Embryonic facial prominence (tissue), 1 donor: ENCODE measurements around the gene ERN1.

Experiments used
- DNase-seq: peaks from one replicate; pipeline ENCODE4 v3.0.0-alpha.2; 2016; ENCODE audit errors: extremely low spot score

ERN1 gene

DNA sequence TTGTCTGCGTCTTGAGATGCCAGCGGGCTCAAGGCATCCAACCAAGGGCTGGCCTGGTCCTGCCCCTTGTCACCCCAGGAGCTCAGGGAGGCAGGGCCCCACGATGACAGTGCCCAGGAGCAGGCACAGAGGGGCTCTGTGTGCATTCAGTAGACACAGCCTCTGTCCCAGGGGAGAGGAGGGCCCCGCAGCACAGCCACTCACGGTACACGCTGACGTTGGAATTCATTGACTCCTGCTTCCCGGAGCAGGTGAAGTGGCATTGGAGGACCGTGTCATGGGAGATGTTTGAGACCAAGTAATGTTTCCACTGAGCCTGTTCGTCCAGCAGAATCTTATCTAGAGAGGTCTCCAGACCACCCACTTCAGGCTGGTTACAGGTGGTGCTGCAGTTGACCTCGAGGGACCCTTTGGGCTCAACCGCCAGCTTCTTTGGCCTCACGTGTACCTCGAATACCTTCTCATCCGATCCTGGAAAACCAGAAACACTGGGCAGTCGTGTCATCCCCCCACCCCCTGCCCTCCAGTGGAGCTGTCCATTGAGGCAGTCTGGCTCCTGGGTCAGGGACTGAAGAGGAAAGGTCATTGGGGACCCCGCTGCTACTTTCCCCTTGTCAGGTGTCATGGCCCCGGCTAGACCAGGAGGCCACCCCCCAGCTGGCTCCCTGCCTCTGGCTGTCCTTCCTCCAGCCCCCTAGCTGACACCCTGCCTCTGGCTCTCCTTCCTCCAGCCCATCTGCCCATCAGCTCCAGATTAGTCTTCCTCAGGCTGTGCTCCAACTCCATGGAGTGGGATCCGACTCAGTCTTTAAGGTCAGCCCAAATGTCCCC, 124.8 kb downstream of the ERN1 start:
- no peak for DNase-seq

DNA sequence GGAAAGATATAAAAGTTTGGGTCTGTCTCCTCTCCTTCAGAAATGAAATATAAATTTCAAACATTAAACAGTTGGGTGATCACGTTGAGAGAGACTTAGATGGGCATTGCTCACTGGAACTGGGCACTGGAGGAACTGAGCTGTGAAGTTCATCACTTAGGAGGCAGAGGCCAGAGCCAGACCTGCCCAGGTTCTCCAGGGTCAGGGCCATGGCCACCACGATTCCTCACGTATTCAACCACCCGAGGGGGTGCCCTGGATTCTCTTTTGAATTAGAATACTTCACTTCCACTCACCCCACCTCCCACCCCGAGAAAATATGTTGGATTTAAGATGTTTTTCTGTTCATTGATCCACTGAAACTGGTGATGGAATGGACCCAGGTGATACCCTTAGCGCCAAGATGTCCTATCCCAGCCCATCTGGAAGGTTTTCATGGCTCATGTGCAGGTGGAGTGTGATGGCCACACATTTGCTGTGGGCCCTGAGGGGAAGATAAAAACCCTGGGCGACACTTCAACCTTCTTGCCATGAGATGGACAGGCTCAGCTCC, 125.7 kb downstream of the ERN1 start:
- DNase-seq = no peak

DNA sequence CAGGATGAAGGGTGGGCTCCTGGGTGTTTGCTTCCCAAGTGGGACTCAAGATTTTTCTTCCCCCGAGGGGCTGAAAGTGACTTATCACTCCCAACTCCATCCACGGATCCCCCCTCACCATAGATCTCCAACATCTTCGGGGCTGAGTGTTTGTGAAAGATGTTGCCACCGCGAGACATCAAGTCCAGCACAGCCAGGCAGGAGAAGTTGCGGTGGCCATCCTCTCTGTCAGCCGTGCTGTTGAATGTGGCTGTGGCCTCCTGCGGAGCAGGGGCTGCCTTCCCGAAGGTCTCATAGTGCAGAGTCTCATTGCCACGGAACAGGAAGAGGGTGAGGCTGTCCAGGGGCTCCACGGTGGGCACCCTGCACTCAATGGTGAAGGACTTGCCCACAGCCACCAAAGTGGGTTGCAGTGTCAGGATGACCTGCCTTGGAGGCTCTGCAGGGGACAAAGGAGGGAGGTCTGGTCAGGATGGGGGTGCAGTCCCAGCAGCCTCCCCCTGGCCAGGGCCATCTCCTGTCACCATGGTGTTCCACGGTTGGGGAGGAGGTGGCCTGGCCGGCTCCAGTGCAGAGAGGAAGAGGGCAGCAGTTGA, 126.3 kb downstream of the ERN1 start:
- no peak for DNase-seq

DNA sequence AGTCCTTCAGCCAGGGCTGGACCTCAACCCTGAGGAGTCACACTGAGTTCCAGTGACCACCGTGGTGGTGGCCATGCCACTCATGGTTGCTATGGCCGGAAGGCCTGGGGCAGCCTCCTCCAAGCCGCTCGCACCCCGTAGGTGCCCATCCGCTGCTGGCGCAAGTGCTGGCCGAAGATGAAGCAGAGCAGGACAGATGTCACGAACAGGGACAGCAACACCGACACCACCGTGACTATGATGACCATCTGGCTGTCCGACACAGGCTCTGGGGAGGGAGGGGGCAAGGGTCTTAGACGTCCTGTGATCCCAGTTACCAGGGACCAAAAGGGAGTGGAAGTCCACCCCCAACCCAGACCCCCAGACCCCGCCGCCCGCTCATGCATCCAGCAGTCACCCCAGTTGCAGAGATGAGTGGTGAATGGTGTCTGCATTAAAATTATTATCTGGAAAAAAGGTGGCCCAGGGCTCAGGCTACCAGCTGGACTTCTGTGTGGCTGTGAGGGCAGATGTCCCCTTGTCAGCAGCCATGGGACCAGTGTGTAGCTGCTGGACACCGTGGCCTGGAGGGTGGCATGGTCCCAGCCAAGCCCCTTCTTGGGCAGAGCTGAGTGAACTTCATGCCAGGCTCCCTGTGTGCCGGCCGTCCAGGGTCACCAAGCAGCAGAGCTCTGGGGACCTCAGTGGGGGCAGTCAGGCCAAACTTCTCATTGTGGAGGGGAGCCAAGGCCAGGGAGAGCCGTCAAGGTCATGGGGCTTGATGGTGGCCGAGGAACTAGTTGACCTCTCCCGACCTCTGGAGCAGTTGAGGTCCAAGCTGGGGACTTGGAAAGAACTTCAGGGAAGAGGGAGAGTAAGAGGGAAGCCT, 127.1 kb downstream of the ERN1 start:
- no peak for DNase-seq

DNA sequence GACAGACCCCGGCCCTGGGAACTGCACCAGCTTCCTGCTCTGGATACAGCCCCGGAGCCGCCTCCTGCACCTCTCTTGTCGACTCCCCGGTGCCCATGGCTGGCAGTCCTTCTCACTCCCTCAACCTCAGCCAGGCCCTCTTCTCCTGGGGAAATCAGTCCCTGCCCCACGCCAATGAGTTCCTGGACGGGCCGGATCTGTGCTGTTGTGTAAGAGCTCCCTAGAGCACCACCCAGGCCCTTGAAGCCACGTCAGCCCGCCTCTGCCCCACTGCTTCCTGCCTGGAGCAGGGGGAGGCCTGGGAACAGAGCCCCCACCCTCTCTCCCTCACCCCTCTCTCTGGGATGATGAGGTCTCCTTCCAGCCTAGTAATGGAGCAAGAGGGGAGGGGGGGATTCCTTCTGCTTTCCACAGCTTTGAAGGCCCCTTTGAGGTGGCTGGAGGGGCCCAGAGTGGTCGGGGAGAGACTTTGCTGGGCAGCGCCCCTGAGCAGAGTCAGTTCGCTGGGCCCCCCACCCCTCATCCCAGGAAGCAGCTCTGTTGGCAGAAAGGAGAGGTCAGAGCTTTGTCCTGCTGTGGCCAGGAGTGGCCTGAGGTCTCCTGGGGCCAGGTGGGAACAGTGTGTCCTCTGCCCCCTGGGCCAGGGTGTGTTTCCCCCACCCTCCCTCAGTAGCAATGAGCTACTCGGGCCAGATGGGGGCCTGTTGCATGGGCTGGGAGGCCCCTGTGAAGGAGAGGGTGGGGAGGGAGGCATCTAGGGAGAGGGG, 128.0 kb downstream of the ERN1 start:
- no peak for DNase-seq

DNA sequence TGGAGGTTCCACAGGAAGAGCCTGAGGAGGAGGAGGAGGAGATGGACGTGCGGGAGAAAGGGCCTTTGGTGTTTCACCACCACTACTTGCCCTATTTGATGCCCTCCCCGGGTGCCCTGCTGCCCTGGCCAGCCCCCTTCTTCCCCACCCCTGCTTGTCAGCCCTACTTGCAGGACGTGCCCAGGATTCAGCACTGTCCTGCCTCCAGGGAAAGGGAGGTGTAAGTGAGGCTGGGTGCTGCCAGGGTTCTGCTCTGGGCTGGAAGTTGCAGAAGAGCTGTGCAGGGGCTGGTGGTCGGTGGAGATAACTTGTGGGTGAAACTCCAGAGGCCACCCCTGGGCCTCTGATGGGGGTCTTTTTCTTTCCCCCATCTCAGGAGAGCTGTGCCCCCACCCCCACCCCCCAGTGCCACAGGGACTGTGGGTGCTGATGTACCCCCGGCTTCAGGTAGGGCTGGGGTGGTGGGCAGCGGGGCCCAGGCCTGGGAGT, 128.8 kb downstream of the ERN1 start:
- DNase-seq = no peak

DNA sequence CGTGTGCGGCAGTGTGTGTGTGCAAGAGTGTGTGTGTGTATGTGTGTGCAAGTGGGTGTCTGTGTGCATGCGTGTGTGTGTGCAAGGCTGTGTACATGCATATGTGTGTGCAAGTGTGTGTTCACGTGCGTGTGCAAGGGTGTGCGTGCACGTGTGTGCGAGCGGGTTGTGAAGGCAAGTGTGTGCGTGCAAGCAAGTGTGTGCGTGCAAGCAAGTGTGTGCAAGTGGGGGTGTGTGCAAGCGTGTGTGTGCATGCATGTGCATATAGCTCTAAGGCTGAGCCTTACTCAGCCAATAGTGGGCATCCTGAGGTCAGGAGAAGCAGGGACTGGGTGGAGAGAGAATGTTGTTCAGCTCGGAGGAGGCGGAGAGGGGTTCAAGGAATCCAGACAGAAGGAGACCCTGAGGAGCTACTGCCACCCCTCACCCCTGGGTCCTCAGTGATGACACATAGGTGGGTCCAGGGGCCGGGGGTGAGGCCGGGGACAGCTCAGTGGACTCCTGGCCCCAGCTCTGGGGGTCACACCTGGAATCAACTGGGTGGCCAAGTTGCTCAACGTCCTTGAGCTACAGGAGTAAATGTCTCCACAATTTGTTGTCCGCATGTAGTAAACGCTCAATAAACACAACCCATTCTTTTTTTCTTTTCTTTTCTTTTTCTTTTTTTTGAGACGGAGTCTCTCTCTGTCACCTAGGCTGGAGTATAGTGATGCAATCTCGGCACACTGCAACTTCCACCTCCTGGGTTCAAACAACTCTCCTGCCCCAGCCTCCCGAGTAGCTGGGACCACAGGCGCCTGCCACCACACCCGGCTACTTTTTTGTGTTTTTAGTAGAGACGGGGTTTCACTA, 130.0 kb downstream of the ERN1 start:
- no peak for DNase-seq

DNA sequence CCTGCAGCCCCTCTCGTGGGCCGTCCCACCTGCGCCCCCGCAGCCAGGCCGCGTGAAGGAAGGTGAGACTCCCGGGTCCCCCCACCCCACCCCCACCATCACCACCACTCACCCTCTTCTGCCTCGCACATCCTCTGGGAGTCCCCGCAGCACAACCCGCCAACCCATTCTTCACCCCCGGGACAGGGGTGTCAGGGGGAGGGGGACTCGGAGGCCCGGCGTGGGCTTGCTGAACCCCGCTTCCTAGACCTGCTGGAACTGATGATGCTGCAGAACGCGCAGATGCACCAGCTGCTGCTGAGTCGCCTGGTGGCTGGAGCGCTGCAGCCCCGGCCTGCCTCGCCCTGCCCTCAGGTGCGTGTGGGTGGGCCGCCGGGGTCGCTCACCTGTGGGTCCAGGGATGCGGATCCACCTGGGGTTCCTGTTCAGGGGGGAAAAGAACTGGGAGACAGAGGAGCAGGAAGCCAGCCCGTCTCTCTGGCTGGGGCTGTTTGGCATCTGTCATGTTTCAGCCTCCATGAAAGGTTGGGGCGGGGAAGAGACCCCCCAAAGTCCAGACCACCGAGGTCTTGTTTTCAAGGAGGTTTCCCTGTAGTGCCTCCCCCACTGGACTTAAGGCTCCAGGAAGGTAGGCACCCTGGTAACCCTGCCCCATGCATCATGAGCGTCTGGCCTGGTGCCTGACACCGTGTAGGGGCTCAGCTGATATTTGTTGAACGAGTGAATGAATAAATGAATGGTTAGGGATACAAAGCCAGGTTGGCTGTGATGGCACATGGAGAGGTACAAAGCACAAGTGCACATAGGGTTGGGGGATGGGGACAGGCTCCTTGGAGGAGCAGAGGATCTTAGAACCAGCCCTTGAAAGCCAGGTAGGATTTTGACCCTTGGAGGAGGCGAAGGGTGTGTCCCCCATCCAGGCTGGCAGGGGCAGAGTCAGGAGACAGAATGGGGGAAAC, 130.9 kb downstream of the ERN1 start:
- no peak for DNase-seq

DNA sequence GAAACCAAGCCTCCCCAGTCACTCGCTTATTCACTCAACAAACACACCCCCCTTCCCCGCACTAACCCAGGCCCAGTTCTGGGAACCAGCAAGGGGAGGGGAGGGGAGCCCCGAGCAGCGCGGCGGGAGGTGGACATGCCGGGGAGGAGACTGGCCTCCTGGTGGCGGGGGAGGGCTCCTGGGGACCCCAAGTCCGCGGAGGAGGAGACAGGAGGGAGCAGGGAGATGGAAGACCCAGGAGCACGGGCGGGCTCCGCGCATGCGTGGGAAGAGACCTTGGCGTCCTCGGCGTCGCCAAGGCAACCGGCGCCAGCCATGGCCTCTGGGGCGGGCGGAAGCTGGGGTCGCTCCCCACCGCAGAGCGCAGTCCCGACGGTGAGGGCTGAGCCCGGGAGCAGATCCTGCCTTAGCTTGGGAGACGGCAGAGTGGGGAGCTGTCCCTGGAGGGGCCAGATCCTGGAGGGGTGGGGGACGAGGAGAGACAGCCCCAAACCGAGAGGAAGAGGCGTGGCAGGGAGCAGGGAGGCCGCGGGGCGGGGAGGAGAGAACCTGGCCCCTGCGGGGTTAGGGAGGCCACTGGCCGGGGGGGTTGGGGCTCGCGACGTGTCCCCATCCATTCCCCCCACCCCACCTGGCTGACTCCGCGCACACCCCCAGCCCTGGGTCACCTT, 131.8 kb downstream of the ERN1 start, which contains the start of gene PRR29:
Gene PRR29, plus strand, starts transcription at position 302 of the 671 bp plus-strand sequence. Its CDS starts 14 bp downstream, at position 316.
- DNase-seq = peak; percentile 59

DNA sequence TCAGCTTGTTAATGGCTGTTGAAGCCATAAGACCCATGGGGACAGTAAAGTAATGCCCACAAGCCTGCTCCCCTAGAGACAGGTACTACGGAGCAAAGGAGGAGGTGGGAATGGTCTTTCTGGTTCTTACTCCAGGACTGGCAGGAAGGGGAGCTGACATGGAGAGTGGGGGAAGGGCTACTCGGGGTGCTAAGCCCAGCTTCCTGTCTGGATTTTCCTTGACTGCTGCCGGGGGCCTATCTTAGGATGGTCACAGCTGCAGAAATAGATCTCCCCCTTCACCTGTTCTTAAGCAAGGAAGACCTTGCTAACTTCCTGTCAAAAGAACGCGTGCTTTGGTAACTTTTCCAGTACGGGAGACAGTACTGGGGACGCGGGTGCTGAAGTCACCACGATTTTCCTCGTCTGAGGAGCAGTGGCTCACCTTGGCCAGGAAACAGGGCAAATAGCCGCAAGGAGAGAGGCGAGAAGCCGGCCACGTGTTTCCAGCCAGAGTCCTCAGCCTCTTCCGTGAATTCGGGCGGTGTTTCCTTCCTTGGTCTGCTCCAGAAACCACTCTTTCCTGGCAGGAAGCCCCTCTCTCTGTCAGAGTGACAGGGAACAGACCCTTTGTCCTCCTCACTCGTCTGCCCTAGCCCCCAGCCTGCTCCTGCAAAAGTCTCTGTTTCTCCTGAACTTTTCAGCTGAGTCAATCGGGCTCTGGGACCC, 132.4 kb downstream of the ERN1 start:
- DNase-seq = no peak

DNA sequence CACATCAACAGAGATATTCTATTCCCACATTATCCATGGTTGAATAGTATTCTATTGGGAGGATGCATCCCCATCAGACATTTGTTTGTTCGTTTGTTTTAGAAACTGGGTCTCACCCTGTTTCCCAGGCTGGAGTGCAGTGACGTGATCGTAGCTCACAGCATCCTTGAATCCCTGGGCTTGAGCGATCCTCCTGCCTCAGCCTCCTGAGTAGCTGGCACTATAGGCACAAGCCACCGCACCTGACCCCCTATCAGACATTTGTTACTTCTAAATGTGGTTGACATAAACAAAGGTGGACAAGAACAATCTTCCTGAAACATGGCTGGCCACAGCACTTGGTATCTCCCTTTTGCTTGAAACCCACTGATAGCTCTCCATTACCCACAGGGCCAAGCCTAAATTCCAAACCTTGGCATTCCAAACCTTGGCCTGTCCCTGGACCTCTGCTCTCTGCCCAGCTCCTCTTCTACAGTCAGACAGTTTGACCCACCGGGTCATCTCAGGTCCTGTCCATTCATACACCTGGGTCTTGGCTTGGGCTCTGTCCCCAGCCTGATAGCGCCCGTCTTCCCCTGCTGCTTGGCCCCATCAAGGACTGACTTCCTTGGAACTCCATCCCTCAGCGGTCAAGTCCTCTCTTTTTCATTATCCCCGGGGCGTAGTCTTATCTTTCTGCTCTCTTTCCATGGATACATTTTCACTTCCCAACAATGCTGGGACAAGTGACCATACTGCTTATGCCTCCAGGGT, 133.3 kb downstream of the ERN1 start:
- DNase-seq = no peak

DNA sequence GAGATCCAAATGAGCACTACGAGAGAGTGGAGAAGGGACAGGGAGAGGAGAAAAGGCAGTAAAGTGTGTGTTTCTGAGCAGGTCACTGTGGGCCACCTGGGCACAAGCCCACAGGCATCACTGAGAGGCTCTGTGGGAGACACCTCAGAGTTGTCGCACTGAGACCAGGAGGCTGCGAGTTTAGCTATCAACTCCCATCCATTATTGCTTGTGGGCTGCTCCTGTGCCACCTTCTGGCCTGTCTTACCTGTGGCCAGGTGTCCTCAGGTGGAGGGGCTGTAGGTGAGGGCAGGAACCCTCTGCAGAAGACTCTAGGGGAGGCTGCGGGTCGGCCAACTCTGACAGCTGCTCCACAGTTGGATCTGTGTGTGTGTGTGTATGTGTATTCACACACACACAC, 134.3 kb downstream of the ERN1 start:
- no peak for DNase-seq

DNA sequence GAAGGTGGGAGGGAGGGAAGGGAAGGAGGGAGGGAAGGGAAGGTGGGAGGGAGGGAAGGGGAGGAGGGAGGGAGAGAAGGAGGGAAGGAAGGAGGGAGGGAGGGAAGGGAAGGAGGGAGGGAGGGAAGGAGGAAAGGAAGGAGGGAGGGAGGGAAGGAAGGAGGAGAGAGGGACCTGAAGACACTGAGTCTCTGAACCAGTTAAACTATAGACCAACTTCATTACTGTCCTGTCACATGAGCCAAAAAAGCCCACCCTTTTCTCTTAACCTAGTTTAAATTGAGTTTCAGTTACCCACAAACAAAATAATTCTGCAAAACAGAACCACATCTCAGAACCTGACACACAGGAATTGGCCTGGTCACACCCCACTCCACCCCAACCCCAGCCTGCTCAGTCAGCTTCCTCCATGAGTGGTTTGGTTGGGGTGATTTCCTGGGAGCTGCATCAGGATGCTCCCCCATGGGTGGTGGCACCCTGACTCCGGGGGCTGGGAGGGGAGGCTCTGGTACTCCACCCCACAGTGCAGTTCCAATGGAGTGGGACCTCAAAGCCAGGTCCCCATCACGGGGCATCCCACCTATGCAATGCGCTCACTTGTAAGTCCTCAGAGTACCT, 136.5 kb downstream of the ERN1 start:
- DNase-seq = no peak

DNA sequence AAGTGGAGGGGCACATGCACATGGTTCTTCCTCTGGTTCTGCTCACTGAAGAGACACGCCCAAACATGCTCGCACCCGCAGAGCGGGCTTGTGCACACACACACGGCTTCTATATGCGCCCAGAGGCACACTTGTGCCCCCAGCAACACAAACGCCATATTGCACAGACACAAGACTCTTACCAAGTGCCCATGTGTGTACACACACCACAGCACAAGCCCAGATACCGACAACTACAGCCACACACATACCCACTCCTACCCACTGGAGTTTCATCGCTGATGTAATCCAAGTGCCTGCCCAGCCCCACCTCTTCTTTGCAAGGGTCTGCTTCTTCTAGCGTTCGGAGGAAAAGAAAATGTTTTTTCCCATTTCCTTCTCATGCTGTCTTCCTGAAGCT, 138.3 kb downstream of the ERN1 start:
- DNase-seq = no peak

DNA sequence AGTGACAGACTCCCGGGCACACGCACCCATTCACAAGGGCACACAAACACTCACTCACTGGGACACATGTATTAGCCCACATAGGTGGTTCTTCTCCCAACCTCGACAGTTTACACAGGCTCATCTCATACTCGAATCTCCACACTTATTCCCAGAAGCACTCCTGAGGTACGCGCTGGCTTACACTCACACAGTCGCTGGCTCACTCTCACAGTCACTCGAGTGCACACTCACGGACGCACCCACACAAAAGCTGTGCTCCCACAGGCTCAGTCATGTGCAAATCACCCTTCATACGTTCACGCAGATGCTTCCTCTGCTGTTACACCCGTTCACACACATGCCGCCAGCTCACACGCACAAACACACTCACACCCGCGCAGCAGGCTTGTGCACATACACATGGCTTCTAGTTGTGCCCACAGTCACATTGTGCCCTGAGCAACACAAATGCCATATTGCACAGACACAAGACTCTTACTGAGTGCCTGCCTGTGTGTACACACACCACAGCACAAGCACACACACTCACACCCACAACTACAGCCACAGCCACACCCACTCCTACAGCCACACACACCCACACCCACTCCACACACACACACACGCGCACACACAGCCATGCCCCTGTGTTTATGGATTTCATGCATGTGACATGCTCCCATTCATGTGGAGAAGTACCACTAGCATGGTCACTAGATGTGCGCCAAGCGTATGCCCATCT, 140.2 kb downstream of the ERN1 start:
- no peak for DNase-seq
